ENCODE measurements around the gene NFYC. TPM values are rescaled to one million over a fixed set of nuclear protein-coding genes. Genes with fewer than 3 reads are reported as not detected.

NFYC gene
- total RNA-seq, 1 donor: 19.4 TPM

GRCh38 chr1:40750451-40750908 is 59.0 kb downstream of the NFYC start:
- Histone ChIP-seq H3K9me3 (ENCODE audit: low read depth, low read length) (no peaks in the 10 kb centered on the region), H3K4me3 (ENCODE audit: low read length) (no peak overlapping the region), H3K27me3 (ENCODE audit: insufficient read depth, low read length) (no peaks in the 10 kb centered on the region), H3K4me1 (ENCODE audit: insufficient read depth, low read length) (no peaks in the 10 kb centered on the region)

GRCh38 chr1:40751802-40752201 is 60.3 kb downstream of the NFYC start:
- Histone ChIP-seq H3K9me3 (ENCODE audit: low read depth, low read length) (no peaks in the 10 kb centered on the region), H3K4me1 (ENCODE audit: insufficient read depth, low read length) (no peaks in the 10 kb centered on the region), H3K4me3 (ENCODE audit: low read length) (no peak overlapping the region), H3K27me3 (ENCODE audit: insufficient read depth, low read length) (no peaks in the 10 kb centered on the region)

GRCh38 chr1:40753142-40753882 is 61.8 kb downstream of the NFYC start:
- no peaks in the 10 kb centered on the region for H3K4me1 ChIP-seq (ENCODE audit: insufficient read depth, low read length)
- no peaks in the 10 kb centered on the region for H3K9me3 ChIP-seq (ENCODE audit: low read depth, low read length)
- no peak overlapping the region for H3K4me3 ChIP-seq (ENCODE audit: low read length)
- H3K27me3 ChIP-seq (ENCODE audit: insufficient read depth, low read length): no peaks in the 10 kb centered on the region

GRCh38 chr1:40754201-40754600 is 62.7 kb downstream of the NFYC start:
- H3K9me3 ChIP-seq (ENCODE audit: low read depth, low read length): no peaks in the 10 kb centered on the region
- no peak overlapping the region for H3K4me3 ChIP-seq (ENCODE audit: low read length)
- H3K4me1 ChIP-seq (ENCODE audit: insufficient read depth, low read length): no peaks in the 10 kb centered on the region
- H3K27me3 ChIP-seq (ENCODE audit: insufficient read depth, low read length): no peaks in the 10 kb centered on the region

GRCh38 chr1:40755067-40755466 is 63.6 kb downstream of the NFYC start:
- Histone ChIP-seq H3K9me3 (ENCODE audit: low read depth, low read length) (no peaks in the 10 kb centered on the region), H3K4me3 (ENCODE audit: low read length) (no peak overlapping the region), H3K4me1 (ENCODE audit: insufficient read depth, low read length) (no peaks in the 10 kb centered on the region), H3K27me3 (ENCODE audit: insufficient read depth, low read length) (no peaks in the 10 kb centered on the region)

- H3K4me1 ChIP-seq (ENCODE audit: insufficient read depth, low read length): no peaks in the 10 kb centered on the region
- H3K4me3 ChIP-seq (ENCODE audit: low read length): no peak overlapping the region
- no peaks in the 10 kb centered on the region for H3K27me3 ChIP-seq (ENCODE audit: insufficient read depth, low read length)
- no peaks in the 10 kb centered on the region for H3K9me3 ChIP-seq (ENCODE audit: low read depth, low read length)
Measured at GRCh38 chr1:40756523-40756922, 65.0 kb downstream of the NFYC start.

GRCh38 chr1:40757084-40757483 is 65.6 kb downstream of the NFYC start:
- no peaks in the 10 kb centered on the region for H3K9me3 ChIP-seq (ENCODE audit: low read depth, low read length)
- no peaks in the 10 kb centered on the region for H3K27me3 ChIP-seq (ENCODE audit: insufficient read depth, low read length)
- peaks cover under 1% of the 10 kb centered on the region for H3K4me1 ChIP-seq (ENCODE audit: insufficient read depth, low read length)
- H3K4me3 ChIP-seq (ENCODE audit: low read length): no peak overlapping the region

GRCh38 chr1:40758004-40758403 is 66.5 kb downstream of the NFYC start:
- no peaks in the 10 kb centered on the region for H3K27me3 ChIP-seq (ENCODE audit: insufficient read depth, low read length)
- H3K4me3 ChIP-seq (ENCODE audit: low read length): no peak overlapping the region
- H3K9me3 ChIP-seq (ENCODE audit: low read depth, low read length): no peaks in the 10 kb centered on the region
- peaks cover 6% of the 10 kb centered on the region for H3K4me1 ChIP-seq (ENCODE audit: insufficient read depth, low read length)

- Histone ChIP-seq H3K4me3 (ENCODE audit: low read length) (no peak overlapping the region), H3K27me3 (ENCODE audit: insufficient read depth, low read length) (no peaks in the 10 kb centered on the region), H3K4me1 (ENCODE audit: insufficient read depth, low read length) (peaks cover 12% of the 10 kb centered on the region), H3K9me3 (ENCODE audit: low read depth, low read length) (no peaks in the 10 kb centered on the region)
Measured at GRCh38 chr1:40758578-40759343, 67.3 kb downstream of the NFYC start.

GRCh38 chr1:40760984-40761383 is 69.5 kb downstream of the NFYC start:
- H3K9me3 ChIP-seq (ENCODE audit: low read depth, low read length): no peaks in the 10 kb centered on the region
- no peaks in the 10 kb centered on the region for H3K27me3 ChIP-seq (ENCODE audit: insufficient read depth, low read length)
- H3K4me1 ChIP-seq (ENCODE audit: insufficient read depth, low read length): peaks cover 12% of the 10 kb centered on the region
- H3K4me3 ChIP-seq (ENCODE audit: low read length): no peak overlapping the region

GRCh38 chr1:40762144-40762923 is 70.8 kb downstream of the NFYC start:
- Histone ChIP-seq H3K4me1 (ENCODE audit: insufficient read depth, low read length) (peaks cover 12% of the 10 kb centered on the region), H3K9me3 (ENCODE audit: low read depth, low read length) (no peaks in the 10 kb centered on the region), H3K4me3 (ENCODE audit: low read length) (no peak overlapping the region), H3K27me3 (ENCODE audit: insufficient read depth, low read length) (no peaks in the 10 kb centered on the region)

GRCh38 chr1:40763742-40764532 is 72.4 kb downstream of the NFYC start:
- peaks cover 12% of the 10 kb centered on the region for H3K4me1 ChIP-seq (ENCODE audit: insufficient read depth, low read length)
- no peak overlapping the region for H3K4me3 ChIP-seq (ENCODE audit: low read length)
- H3K27me3 ChIP-seq (ENCODE audit: insufficient read depth, low read length): no peaks in the 10 kb centered on the region
- no peaks in the 10 kb centered on the region for H3K9me3 ChIP-seq (ENCODE audit: low read depth, low read length)

GRCh38 chr1:40764981-40765380 is 73.5 kb downstream of the NFYC start:
- no peak overlapping the region for H3K4me3 ChIP-seq (ENCODE audit: low read length)
- no peaks in the 10 kb centered on the region for H3K27me3 ChIP-seq (ENCODE audit: insufficient read depth, low read length)
- peaks cover 12% of the 10 kb centered on the region for H3K4me1 ChIP-seq (ENCODE audit: insufficient read depth, low read length)
- no peaks in the 10 kb centered on the region for H3K9me3 ChIP-seq (ENCODE audit: low read depth, low read length)

GRCh38 chr1:40766017-40766416 is 74.5 kb downstream of the NFYC start:
- Histone ChIP-seq H3K4me3 (ENCODE audit: low read length) (no peak overlapping the region), H3K27me3 (ENCODE audit: insufficient read depth, low read length) (no peaks in the 10 kb centered on the region), H3K9me3 (ENCODE audit: low read depth, low read length) (no peaks in the 10 kb centered on the region), H3K4me1 (ENCODE audit: insufficient read depth, low read length) (peaks cover 12% of the 10 kb centered on the region)
